Gastrocnemius medialis (tissue), 4 donors: ENCODE results near the gene TRNP1. TPM values are rescaled to one million over a fixed set of nuclear protein-coding genes. Genes with fewer than 3 reads are reported as not detected.

ENCODE experiments used
- ATAC-seq, 2 donors: fragments of 150-250 bp; one replicate each; pipeline ENCODE4 v1.9.1; 2016
- DNase-seq, 2 donors: peaks; one replicate each; pipeline ENCODE4 v3.0.0-alpha.2; 2019
- H3K27ac ChIP-seq, 4 donors: fragments of 200-600 bp; sonication (generic); 1 replicate in 1 of 4; 2 replicates in 3 of 4; pipeline ENCODE4 v1.5.1; 2016 to 2018; ENCODE audit warnings: mild to moderate bottlenecking in 2 of 4, moderate library complexity in 1 of 4
- H3K27me3 ChIP-seq, 3 donors: fragments of 200-600 bp; sonication (generic) in 2 of 3; 1 replicate in 1 of 3; 2 replicates in 2 of 3; pipeline versions ENCODE4 v1.5.1 to v1.6.0; 2016 to 2019; ENCODE audit warnings: mild to moderate bottlenecking in 1 of 3, moderate library complexity in 1 of 3
- H3K36me3 ChIP-seq, 2 donors: fragments of 200-600 bp; sonication (generic) in 1 of 2; one replicate each; pipeline ENCODE4 v1.5.1; 2017 to 2018
- H3K4me1 ChIP-seq, 2 donors: fragments of 200-600 bp; sonication (generic) in 1 of 2; one replicate each; pipeline ENCODE4 v1.5.1; 2016 to 2017; ENCODE audit warnings: mild to moderate bottlenecking in 2 of 2
- H3K4me3 ChIP-seq, 4 donors: fragments of 200-600 bp; sonication (generic) in 3 of 4; 1 replicate in 1 of 4; 2 replicates in 3 of 4; pipeline ENCODE4 v1.5.1; 2016 to 2019; ENCODE audit warnings: mild to moderate bottlenecking in 2 of 4
- H3K9me3 ChIP-seq, 3 donors: fragments of 200-600 bp; sonication (generic) in 2 of 3; 1 replicate in 1 of 3; 2 replicates in 2 of 3; pipeline ENCODE4 v1.5.1; 2016 to 2019
- POLR2A ChIP-seq, 2 donors: fragments of 450-650 bp; IDR thresholded peaks; one replicate each; pipeline ENCODE4 v1.6.1; 2017; ENCODE audit warnings: antibody characterized with exemption in 2 of 2, mild to moderate bottlenecking in 2 of 2, moderate library complexity in 2 of 2
- in situ Hi-C, 4 donors: fragments of 200-750 bp; cut with MboI; loops; one replicate each; pipeline versions ENCODE4 v1.15.0 to v1.8.0; 2017; ENCODE audit warnings: low sequenced_read_pairs in 4 of 4
- intact Hi-C: fragments of 100-400 bp; cut with DNase I; formaldehyde crosslinking; loops from one replicate; pipeline ENCODE4 v1.15.1; 2023; ENCODE audit warnings: low total_unique reads
- total RNA-seq, 4 donors: library from RNA; depleted of rRNA; stranded (reverse); fragments of >200 nt; gene quantifications; one replicate each; pipeline versions ENCODE4 v1.1.0 to v1.2.3, GENCODE V29; 2016
- TF ChIP-seq, protein P1 (sequence below), 5 experiments: fragments of 450-650 bp in 3 of 5; fragments of 200-600 bp in 2 of 5; sonication (generic) in 2 of 5; IDR thresholded peaks in 4 of 5; conservative IDR thresholded peaks in 1 of 5; 1 replicate in 4 of 5; 2 replicates in 1 of 5; pipeline ENCODE4 v1.5.1; 2016 to 2019; ENCODE audit warnings: antibody characterized with exemption in 5 of 5, mild to moderate bottlenecking in 3 of 5, moderate library complexity in 3 of 5

Gene TRNP1
- total RNA-seq, 4 donors from 2014 or later: 1.2 to 5.1 (median 2.0) TPM

DNA sequence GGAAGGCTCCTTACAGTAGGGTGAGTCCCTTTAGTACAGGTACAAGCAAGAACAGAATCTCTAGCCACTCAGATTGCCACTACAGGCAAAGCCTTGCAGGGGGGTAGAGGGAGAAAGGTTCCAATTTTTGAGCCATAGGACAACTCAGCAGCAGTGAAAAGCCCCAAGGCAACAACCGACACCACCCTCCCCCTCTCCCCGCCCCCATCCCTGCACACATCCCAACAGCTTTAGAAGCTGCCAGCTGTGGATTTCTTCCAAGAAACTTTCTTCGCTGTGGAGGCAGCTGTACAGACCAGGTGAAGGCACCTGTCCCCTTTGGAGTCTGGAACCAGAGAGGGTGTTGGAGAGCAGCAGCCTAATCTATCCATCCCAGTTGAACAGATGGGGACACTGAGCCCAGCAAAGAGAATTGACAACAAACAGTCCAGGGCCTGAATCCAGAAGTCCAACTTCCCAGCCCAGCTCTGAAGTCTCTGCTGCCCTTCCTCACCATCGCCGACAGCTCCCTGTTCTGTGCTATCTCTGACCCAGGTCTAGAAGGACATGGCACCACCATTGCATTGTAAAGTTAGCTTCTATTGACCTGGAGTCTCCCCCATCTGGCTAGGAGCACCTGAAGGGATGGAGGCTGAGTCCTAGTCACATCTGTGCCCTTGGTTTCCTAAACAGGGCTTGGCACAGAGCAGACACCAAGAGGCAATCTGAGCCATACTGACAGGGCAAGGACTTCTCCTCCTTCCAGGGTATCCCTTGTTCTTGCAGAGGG is 16.9 kb downstream of the TRNP1 start:
- TF ChIP-seq POLR2A (IDR thresholded peaks at IDR 0.05): no peak
- TF ChIP-seq, protein P1, sequence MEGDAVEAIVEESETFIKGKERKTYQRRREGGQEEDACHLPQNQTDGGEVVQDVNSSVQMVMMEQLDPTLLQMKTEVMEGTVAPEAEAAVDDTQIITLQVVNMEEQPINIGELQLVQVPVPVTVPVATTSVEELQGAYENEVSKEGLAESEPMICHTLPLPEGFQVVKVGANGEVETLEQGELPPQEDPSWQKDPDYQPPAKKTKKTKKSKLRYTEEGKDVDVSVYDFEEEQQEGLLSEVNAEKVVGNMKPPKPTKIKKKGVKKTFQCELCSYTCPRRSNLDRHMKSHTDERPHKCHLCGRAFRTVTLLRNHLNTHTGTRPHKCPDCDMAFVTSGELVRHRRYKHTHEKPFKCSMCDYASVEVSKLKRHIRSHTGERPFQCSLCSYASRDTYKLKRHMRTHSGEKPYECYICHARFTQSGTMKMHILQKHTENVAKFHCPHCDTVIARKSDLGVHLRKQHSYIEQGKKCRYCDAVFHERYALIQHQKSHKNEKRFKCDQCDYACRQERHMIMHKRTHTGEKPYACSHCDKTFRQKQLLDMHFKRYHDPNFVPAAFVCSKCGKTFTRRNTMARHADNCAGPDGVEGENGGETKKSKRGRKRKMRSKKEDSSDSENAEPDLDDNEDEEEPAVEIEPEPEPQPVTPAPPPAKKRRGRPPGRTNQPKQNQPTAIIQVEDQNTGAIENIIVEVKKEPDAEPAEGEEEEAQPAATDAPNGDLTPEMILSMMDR (IDR thresholded peaks at IDR 0.05 in 4 of 5, conservative IDR thresholded peaks at IDR 0.05 in 1 of 5): no peak
- Histone ChIP-seq H3K36me3 (no peaks in the 10 kb centered on the region), H3K4me1 (peaks cover 5 to 8% of the 10 kb centered on the region in 2 donors), H3K27me3 (no peaks in the 10 kb centered on the region), H3K4me3 (no peak overlapping the region), H3K9me3 (no peaks in the 10 kb centered on the region), H3K27ac (peak overlapping the region; percentile 4 to 72 (median 70))
- intact Hi-C loops (no loop called here), in situ Hi-C loops (no loop called here)
- no peak for DNase-seq
- no peak for ATAC-seq

DNA sequence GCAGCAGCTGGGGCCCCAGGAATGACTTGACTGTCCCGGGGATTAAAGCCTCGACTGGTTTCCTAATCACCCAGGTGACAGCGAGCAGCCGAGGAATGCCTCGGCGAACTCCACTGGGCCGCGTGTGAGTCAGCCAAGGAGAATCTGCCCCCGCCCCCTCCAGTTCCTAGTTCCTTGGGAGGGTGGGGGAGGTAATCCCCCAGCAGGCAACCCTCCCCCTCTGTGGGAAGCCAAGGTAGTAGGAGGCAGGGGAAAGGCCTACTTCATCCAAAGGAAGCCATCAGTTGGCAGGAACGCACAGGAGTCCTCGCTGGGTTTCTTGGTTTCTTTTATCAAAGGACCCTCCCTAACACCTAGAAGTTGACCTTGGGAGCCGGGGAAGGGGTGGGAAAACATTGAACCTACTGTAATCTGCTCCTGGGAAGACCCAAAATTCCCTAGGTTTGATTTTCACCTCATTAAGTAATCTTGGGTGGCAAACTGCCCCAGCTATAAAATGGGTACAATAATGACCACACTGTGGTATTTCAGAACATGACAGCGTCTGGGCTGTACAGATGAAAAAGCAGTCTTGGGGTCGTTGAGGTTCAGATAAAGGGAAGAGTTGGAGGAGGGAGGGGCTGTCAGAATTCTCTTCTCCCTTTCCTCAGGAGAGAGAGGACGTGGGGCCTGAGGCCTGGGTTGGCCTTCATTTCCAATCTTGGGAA is 17.7 kb downstream of the TRNP1 start:
- intact Hi-C loops (no loop called here), in situ Hi-C loops (no loop called here)
- H3K4me1 ChIP-seq: peaks cover 5 to 8% of the 10 kb centered on the region in 2 donors
- no peak for TF ChIP-seq POLR2A (IDR thresholded peaks at IDR 0.05)
- TF ChIP-seq, protein P1 (IDR thresholded peaks at IDR 0.05 in 4 of 5, conservative IDR thresholded peaks at IDR 0.05 in 1 of 5): no peak
- peak overlapping the region; percentile 4 to 72 (median 70) for H3K27ac ChIP-seq
- peak overlapping the region in 2 of 4 donors; percentile 24 to 55 for H3K4me3 ChIP-seq
- H3K27me3 ChIP-seq: no peaks in the 10 kb centered on the region
- H3K36me3 ChIP-seq: no peaks in the 10 kb centered on the region
- H3K9me3 ChIP-seq: no peaks in the 10 kb centered on the region
- DNase-seq (peak in 1 of 2 donors; percentile 39), ATAC-seq (no peak)

- in situ Hi-C loops: no loop called here
- no peaks in the 10 kb centered on the region for H3K9me3 ChIP-seq
- ATAC-seq (no peak), DNase-seq (no peak)
- TF ChIP-seq, protein P1 (IDR thresholded peaks at IDR 0.05 in 4 of 5, conservative IDR thresholded peaks at IDR 0.05 in 1 of 5): no peak
- no peak for TF ChIP-seq POLR2A (IDR thresholded peaks at IDR 0.05)
- H3K36me3 ChIP-seq: no peaks in the 10 kb centered on the region
- peaks cover 5 to 8% of the 10 kb centered on the region in 2 donors for H3K4me1 ChIP-seq
- H3K4me3 ChIP-seq: peak overlapping the region; percentile 45 to 63 (median 55)
- H3K27me3 ChIP-seq: no peaks in the 10 kb centered on the region
- peak overlapping the region; percentile 24 to 72 (median 70) for H3K27ac ChIP-seq
- intact Hi-C loops: no loop called here
Observed at GRCh38 chr1:27011976-27012563, 18.6 kb downstream of the TRNP1 start.

DNA sequence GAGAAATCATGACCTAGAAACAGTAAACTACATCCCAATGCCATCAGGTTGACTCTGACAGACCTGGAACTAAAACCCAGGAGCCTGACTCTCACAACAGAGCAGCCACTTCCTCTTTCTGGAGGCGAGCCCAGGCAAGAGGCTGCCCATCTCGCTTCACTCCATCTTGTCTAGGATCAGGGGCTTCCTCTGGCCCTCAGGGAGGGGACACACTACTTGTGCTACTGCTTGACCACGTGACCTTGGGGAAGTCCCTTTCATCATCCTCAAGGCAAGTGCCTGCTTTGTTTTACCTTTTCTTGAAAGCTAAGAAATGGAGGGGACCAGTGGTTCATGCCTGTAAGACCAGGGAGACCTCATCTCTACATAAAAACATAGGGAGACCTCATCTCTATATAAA is 21.8 kb downstream of the TRNP1 start:
- Histone ChIP-seq H3K9me3 (no peaks in the 10 kb centered on the region), H3K4me1 (peaks cover 5 to 8% of the 10 kb centered on the region in 2 donors), H3K4me3 (no peak overlapping the region), H3K36me3 (no peaks in the 10 kb centered on the region), H3K27ac (no peak overlapping the region), H3K27me3 (no peaks in the 10 kb centered on the region)
- in situ Hi-C loops: no loop called here
- no peak for ATAC-seq
- no peak for DNase-seq
- TF ChIP-seq POLR2A (IDR thresholded peaks at IDR 0.05): no peak
- TF ChIP-seq, protein P1 (IDR thresholded peaks at IDR 0.05 in 4 of 5, conservative IDR thresholded peaks at IDR 0.05 in 1 of 5): no peak
- intact Hi-C loops: no loop called here
